Measurements from ENCODE around the gene TRABD.
"Not testable (repeated sequence)": the region's sequence is repeated elsewhere in the genome, so short reads cannot be mapped to it uniquely, and the experiment has no call there.

TRABD gene

DNA sequence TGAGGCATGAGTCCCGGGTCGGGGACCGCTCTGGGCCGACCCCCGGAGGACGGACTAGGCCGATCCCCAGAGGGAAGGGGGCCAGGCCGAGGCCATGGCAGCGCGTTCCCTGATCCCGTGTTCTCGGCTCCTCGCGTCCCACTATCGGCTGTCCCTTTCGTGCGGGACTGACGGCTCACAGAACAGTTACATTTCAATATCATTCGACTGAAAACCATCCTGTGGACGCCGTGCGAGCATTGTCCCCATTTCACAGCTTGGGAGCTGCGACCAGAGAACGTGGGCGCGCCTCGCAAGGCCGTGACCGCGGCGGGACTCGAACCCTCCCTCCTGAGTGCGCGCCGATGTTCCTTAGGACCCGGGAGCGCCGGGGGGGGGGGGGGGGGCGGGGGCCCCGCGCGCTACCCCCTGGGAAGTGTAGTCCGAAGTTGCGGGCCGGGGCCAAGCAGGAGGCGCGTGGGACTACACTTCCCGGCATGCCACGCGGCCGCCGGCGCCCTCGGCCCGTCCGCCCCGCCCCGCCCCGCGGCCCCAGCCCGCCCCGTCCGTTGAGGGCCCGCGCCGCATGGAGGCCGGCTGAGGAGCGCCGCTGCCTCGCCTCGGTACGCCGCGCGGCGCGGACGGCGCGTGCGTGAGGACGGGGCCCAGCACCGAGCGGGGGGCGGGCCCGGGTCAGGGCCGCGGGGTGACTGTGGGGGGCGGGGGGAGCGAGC, at the start of gene TRABD:
TRABD (plus strand) TSS at position 539 of the 713 bp plus-strand sequence. CDS start 7,148 bp downstream, outside the sequence.
- peak; percentile 81 for DNase-seq

DNA sequence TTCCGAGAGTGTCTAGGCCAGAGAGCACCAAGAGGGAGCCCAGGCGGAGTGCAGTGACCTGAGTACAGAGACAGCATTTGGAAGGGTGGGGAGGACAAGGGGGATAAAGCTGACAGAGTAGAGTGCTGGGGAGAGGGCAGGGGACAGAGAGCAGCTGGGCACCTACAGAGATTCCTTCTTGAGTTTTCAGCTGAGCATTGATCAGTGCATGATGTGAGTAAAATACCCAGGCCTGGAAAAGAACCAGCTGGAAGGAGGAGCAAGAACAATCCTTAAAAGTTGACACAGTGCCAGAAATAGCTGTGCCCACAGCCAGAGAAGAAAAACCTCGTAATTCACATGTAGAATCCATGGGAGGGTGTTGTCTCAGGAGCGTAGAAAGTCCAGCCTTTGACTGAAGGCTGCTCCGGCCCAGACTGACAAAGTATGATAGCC, 49.1 kb upstream of the TRABD start:
- peak; percentile 26 for DNase-seq

DNA sequence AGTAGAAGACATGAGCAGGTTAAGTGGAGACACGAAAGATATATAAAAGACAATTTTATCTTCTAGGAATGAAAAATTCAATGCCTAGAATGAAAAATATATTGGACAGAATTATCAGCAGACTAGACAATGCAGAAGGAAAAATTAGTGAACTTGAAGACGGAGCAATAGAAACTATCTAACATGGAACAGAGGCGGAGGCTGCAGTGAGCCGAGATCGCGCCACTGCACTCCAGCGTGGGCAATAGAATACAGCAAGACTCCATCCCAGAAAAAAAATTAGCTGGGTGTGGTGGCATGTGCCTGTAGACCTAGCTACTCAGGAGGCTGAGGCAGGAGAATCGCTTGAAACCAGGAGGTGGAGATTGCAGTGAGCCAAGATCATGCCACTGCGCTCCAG, 48.4 kb upstream of the TRABD start:
- DNase-seq, result not testable (repeated sequence)

DNA sequence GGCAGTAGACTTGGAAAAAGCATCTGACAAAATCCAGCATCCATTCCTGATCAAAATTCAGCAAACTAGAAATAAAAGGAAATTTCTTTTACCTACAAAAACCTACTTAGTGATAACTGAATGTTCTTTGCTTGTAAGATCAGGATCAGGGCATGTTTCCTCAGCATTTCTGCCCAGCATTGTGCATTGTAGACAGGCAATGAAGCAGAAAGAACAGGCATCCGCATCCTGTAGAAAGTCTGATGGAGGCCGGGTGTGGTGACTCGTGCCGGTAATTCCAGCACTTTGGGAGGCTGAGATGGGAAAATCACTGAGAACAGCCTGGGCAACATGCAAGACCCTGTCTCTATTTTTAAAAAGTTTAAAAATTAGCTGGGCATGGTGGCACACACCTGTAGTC, 47.7 kb upstream of the TRABD start:
- DNase-seq, result no peak

DNA sequence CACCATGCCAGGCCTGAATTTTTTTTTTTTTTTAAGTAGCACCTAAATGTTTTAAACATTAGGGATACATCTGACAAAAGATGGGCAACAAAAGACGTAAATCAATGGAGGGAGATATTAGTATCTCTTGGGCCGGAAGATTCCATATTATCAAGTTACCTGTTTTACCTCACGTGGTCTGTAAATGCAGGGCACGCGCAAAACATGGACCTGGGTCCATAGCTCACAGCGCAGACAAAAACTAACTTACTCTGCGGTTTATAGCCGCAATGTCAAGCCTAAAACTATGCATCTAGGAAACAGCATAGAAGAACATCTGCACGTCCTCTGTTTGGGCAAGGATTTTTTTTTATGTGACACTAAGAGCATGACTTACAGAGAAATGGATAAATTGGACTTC, 46.7 kb upstream of the TRABD start:
- DNase-seq, result no peak

- DNase-seq, result peak; percentile 67
Measured at GRCh38 chr22:50139843-50140415, 45.8 kb upstream of the TRABD start.

GRCh38 chr22:50140615-50141014, 45.1 kb upstream of the TRABD start:
- no peak for DNase-seq

- no peak for DNase-seq
Measured at GRCh38 chr22:50141462-50141861, 44.3 kb upstream of the TRABD start.

GRCh38 chr22:50141891-50142363, 43.8 kb upstream of the TRABD start:
- DNase-seq, result peak; percentile 14

- no peak for DNase-seq
Measured at GRCh38 chr22:50143096-50143495, 42.6 kb upstream of the TRABD start.

DNA sequence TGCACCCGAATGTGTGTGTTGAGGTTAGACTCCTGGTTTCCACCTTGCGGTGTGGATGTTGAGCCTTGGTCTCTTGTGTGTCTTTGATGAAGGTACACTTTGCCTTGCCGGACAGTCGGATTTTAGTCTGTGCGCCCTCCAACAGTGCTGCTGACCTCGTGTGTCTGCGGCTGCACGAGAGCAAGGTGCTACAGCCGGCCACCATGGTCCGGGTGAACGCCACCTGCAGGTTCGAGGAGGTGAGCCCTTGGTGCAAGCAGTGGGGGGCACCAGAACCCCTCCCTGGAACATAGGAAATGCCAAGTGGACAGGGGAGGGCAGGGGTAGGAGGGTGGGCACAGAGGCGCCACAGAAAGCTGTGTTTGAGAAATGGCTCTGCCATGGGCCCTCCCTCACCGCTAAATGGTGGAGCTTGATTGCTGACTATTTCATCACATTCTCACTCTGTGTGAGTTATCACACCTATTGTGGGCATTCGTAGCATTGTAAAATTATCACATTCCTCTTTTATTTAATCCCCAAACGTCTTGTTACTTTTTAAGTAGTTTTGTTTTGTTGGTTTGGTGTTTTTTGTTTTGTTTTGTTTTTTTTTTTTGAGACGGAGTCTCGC, 41.6 kb upstream of the TRABD start:
- DNase-seq, result no peak

GRCh38 chr22:50145721-50146438, 39.8 kb upstream of the TRABD start:
- no peak for DNase-seq

GRCh38 chr22:50146439-50147238, 39.1 kb upstream of the TRABD start:
- no peak for DNase-seq

DNA sequence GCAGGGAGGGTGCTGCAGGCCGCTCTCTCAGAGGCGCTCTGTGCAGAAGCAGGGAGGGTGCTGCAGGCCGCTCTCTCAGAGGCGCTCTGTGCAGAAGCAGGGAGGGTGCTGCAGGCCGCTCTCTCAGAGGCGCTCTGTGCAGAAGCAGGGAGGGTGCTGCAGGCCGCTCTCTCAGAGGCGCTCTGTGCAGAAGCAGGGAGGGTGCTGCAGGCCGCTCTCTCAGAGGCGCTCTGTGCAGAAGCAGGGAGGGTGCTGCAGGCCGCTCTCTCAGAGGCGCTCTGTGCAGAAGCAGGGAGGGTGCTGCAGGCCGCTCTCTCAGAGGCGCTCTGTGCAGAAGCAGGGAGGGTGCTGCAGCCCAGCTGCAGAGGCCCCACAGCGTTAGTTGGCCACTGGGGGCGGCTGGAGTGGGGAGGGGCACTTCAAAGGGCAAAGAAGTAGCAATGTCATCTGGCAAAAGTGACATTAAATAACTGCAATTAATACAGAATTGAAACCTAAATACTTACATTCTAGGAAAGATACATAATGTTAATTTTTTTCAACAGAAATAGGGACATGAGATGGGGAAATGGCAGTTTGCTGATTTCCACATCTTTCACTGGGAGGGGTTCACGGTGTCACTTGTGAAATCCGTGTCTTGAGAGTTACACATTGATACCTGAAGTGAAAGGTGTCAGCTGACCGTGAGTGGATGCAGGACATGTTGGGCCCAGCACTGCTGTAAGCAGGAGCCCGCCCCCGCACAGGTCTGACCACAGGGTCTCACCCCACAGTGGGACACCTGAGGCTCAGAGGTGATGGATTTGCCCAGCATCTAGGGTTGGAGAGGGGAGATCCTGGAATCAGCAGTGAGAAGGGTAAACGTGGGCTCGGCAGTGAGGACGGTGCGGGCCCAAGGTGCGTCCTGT, 38.2 kb upstream of the TRABD start:
- DNase-seq, result not testable (repeated sequence)

DNA sequence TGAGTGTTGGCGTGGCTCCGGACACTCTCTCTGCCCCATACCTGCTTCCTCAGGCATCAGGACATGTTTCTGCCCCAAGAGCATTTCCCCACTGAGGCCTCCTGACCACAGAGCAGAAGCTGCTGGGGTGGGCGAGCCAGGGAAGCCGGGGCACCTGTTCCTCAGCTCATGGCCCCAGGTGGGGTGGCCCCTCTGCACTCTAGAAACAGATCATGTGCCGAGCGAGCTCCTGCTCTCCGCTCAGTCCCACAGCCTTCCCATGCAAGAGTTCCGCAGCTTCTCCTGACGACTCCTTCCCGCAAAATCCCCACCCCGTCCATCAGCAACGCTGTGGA, 37.6 kb upstream of the TRABD start:
- DNase-seq, result no peak

DNA sequence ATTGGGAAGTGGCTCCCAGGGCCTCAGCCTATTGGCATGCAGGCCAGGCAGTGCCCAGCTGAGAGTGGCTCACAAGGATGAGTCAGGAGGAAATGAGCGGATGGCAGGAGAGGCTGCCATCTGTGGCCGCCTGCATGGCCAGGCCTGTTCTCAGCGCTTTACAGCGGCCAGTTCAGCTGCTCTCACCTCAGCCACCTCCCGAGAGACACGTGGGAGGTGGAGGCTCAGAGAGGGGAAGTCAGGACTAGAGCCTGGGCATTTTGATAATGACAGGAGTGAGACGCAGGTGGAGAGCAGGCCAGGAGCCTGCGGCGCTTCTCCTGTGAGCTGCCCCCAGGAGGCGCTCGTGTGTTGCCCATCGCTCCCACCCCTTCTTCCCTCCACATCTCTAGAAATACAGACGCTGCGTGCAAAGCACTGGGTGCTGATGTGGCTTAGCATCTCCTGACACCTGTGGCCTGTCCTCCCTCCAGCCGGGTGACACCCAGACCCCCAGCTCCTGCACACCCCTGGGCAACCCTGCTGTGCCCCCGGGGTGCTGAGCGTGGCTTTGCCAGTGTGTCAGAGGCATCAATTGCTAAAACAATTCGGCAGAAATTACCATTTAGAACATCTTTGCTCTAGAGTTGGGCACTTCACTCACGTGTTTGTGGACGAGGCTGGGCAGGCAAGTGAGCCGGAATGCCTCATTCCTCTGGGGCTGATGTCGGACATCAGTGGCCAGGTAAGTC, 36.6 kb upstream of the TRABD start:
- peak; percentile 7 for DNase-seq

- DNase-seq, result no peak
Measured at GRCh38 chr22:50150161-50151129, 35.3 kb upstream of the TRABD start.

- DNase-seq, result no peak
Measured at GRCh38 chr22:50151571-50152537, 33.9 kb upstream of the TRABD start.
